Right renal pelvis (tissue), 4 donors: ENCODE results near the gene C20orf204. TPM values are rescaled to one million over a fixed set of nuclear protein-coding genes. Genes with fewer than 3 reads are reported as not detected.

Experiments
- DNase-seq, 4 donors: peaks; one replicate each; pipeline ENCODE4 v3.0.0-alpha.2; 2013; ENCODE audit warnings: low read depth in 4 of 4, low spot score in 3 of 4, missing footprints in 1 of 4
- polyA plus RNA-seq, 4 donors: library from polyadenylated mRNA; unstranded; fragments of 120-200 nt; gene quantifications; one replicate each; pipeline ENCODE4 v1.2.1, GENCODE V29; 2013; ENCODE audit not compliant: insufficient read length in 4 of 4

C20orf204 gene
- polyA plus RNA-seq, 4 donors, result 0.62 to 1.1 (median 0.75) TPM

DNA sequence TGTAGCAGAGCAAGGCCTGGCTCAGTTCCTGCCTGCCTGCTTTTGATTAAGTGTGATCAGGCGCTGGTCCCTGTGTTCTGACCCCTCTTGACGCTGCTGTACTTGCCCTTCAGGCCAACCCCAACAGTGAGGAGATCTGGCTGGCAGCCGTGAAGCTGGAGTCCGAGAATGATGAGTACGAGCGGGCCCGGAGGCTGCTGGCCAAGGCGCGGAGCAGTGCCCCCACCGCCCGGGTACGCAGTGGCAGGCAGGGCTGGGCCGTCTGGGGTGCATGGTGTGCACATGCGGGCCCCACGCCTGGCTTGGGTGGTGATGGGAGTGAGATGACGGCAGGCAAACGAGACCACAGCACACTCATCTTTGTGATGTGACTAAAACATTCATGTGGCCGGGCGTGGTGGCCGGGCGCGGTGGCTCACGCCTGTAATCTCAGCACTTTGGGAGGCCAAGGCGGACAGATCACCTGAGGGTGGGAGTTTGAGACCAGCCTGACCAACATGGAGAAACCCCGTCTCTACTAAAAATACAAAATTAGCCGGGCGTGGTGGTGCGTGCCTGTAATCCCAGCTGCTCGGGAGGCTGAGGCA is 10.1 kb upstream of the C20orf204 start:
- no peak for DNase-seq

- no peak for DNase-seq
These were observed 7.8 kb upstream of the C20orf204 start for GRCh38 chr20:64027981-64028685.

- DNase-seq, result no peak
These were observed 6.5 kb upstream of the C20orf204 start for GRCh38 chr20:64029293-64030117.

DNA sequence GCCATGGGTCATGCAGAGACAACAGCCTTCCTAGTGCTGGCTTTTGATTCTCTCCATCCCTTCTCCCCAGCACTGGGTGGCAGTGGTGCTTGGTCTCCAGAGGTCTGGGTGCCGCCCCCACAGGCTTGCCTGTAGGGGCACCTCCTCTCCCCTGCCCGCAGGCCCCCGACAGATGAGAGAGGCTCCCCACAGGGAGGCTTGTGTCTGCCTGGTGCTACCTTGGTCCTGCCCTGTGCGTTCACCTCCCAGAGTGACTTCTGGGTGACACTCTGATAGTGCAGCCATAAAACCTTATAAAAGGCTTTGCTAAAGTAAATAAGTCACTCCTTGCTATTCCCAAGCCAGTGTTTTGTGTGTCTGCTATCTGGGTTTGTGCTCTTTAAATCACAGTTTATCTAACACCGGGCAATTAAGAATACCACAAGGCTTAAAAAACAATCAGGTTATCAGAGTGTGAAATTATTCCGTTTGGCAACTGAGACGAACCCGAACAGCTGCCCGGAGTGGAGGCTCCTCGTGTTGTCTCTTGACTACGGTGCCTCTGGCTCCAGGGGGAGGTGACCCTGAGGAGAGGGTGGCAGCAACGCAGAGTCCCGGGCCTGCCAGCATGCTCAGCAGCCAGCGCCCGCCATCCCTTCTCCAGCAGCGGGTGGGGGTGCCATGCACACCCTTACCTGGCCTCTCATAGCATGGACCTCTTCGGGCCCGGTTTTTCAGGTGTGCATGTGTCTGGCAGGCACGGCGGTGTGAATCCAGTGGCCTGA is 5.4 kb upstream of the C20orf204 start:
- no peak for DNase-seq

GRCh38 chr20:64031822-64032314 is 4.1 kb upstream of the C20orf204 start:
- no peak for DNase-seq

DNA sequence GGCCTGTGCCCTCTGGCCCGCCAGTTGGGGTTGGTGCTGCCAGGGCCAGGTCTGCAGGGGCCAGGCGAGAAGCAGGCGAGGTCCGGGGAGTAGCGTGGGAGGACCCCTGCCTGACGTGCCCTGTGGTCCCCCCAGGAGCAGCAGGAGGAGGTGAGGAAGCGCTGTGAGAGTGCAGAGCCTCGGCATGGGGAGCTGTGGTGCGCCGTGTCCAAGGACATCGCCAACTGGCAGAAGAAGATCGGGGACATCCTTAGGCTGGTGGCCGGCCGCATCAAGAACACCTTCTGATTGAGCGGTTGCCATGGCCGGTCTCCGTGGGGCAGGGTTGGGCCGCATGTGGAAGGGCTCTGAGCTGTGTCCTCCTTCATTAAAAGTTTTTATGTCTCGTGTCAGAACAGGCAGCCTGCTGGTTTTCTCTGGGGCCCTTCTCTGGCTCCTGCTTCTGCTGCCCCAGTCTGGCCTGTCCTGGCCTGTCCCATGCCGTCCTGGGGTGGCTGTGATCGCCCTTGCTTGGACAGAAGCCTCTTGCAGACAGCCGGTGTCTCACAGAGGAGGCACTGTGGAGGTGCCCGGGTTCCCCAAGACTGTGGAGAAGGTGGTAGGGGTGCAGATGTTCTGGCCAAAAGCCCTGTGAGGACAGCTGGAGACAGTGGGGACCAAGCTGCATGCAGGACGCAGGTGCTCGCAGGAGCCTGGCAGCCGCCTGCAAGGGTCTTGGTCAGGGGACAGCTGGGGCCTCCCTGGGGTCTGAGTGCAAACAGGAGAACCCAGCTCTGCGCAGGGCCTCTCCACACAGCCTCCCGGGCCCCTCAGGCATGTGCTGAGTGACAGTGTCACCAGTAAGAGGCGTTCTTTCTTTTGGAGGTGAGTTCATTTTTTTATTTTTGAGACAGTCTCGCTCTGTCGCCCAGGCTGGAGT is 3.0 kb upstream of the C20orf204 start:
- DNase-seq, result no peak

- DNase-seq, result no peak
These were observed 1.9 kb upstream of the C20orf204 start for GRCh38 chr20:64033981-64034493.

- no peak for DNase-seq
These were observed 683 bp upstream of the C20orf204 start for GRCh38 chr20:64035066-64035932.

DNA sequence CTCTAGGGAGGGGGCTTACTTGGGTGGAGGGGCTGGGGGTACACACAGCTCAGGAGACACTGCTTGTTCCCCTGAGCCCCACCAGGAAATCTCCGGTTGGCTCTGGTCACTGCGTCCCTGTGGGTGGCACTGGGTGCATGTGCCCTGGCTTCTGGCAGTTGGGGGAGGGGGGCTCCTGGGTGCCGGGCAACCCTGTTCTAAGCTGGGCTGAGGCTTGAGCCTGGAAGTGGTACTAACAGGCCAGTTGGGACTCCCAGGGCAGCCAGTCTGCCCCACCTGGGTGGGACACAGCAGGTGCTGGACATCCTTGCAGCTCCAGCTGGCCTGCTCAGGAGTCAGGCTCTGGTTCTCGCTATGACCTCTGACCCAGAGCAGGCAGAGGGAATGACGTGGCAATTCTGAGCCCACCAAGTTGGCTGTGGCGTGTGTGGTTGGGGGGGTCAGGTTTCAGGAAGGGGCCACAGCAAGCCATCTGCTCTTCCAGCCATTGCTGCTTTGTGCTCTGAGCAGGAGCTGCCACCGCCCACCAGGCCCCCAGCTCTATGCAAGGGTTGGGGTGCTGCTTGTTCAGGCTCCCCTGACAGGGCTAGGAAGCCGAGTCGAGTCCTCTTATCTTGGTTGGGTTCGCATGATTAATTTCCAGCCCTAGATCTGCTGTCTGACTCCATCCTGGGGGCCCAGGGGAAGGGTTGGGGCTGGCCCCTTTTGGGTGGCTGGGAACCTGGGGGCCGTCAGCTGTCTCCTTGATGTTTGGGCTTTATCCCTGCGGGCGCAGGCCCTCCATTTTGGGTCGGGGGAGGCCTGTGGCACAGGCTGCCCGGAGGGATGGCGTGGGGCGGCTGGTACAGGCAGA is 590 bp downstream of the C20orf204 start:
- no peak for DNase-seq

DNA sequence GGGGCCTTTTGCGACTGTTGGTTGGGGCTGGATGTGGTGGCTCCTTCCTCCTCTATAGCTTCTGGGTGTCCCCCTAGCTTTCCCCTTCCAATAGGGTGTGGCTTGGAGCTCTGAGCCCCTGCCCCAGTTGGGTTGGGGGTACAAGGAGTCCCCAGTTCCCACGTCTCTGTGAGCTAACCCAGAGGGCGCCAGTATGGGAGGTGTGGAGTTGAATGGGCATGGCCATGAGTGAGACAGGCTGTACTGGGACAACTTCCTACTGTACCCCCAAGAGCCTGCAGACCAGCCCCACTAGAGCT is 1.2 kb downstream of the C20orf204 start:
- no peak for DNase-seq

- no peak for DNase-seq
These were observed 1.7 kb downstream of the C20orf204 start for GRCh38 chr20:64037498-64038213.

DNA sequence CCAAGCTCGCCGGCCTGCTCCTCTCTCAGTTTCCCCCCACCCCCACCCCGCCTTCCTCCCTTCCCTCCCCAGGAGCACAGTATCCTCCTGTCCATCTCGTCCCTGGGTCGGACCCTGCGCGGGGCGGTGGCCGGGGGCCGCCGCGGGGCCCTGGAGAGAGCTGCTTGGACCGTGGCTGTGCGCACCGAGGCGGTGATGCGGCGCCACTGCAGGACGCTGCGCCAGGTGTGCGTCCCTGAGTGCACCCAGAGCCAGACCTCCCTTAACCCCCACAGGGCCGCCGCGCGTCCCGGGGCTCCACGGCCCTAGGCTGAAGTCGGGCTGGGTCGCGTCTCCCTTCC is 2.2 kb downstream of the C20orf204 start:
- no peak for DNase-seq

GRCh38 chr20:64038565-64039292 is 2.7 kb downstream of the C20orf204 start:
- peak in 2 of 4 donors; percentile 55 to 70 for DNase-seq

- DNase-seq, result no peak
These were observed 3.5 kb downstream of the C20orf204 start for GRCh38 chr20:64039293-64040160.

GRCh38 chr20:64040231-64041039 is 4.5 kb downstream of the C20orf204 start:
- no peak for DNase-seq
